ENCODE measurements around the gene USP25. TPM values are rescaled to one million over a fixed set of nuclear protein-coding genes. Genes with fewer than 3 reads are reported as not detected.

USP25 gene
- total and polyA plus RNA-seq, 12 donors, result 13.5 to 57.7 (median 45.9) TPM

DNA sequence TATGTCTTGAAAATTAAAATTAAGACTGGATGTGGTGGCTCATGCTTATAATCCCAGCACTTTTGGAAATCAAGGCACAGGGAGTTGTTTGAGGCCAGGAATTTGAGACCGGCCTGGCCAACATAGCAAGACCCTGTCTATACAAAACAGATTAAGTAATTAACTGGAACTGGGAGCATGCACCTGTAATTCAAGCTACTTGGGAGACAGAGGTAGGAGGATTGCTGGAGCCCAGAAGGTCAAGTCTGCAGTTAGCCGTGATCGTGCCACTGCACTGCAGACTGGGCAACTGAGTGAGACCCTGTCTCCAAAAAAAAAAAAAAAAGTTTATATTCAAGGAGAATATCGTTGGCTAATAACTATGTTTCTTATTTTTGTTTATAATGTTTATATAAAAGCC is 139.2 kb downstream of the USP25 start:
- no peaks in the 10 kb centered on the region for H3K27me3 ChIP-seq
- no peaks in the 10 kb centered on the region for H3K9me3 ChIP-seq
- TF ChIP-seq, protein P1, sequence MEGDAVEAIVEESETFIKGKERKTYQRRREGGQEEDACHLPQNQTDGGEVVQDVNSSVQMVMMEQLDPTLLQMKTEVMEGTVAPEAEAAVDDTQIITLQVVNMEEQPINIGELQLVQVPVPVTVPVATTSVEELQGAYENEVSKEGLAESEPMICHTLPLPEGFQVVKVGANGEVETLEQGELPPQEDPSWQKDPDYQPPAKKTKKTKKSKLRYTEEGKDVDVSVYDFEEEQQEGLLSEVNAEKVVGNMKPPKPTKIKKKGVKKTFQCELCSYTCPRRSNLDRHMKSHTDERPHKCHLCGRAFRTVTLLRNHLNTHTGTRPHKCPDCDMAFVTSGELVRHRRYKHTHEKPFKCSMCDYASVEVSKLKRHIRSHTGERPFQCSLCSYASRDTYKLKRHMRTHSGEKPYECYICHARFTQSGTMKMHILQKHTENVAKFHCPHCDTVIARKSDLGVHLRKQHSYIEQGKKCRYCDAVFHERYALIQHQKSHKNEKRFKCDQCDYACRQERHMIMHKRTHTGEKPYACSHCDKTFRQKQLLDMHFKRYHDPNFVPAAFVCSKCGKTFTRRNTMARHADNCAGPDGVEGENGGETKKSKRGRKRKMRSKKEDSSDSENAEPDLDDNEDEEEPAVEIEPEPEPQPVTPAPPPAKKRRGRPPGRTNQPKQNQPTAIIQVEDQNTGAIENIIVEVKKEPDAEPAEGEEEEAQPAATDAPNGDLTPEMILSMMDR (IDR thresholded peaks at IDR 0.05), result no peak
- ATAC-seq (no peak), DNase-seq (no peak)
- WGBS, 2 donors, result 98% methylated on average over 4 of the region's 4 CpGs
- intact Hi-C loops (cut with DNase I), result no loop called here
- H3K36me3 ChIP-seq, result peaks cover 0 to 99% (median 14%) of the 10 kb centered on the region in 9 donors
- no peak overlapping the region for H3K4me3 ChIP-seq
- H3K4me1 ChIP-seq, result no peaks in the 10 kb centered on the region
- H3K27ac ChIP-seq, result no peak overlapping the region

DNA sequence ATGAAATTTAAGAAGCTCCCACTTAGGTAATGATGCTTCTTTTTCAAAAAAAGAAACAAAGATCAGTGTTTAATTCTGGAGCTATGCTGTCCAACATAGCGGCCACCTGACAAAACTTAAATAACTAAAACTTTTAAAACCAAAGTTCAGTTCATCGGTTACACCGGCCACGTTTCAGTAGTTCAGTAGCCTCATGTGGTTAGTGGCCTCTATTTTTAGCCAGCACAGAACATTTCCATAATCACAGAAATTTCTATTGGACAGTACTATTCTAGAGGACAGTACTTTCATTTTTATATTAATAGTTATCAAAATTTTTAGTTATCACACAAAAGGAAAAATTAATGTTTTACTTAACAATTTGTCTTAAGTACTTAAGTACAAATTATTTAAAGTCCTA is 141.0 kb downstream of the USP25 start:
- no peaks in the 10 kb centered on the region for H3K4me1 ChIP-seq
- ATAC-seq (no peak), DNase-seq (no peak)
- intact Hi-C loops (cut with DNase I), result no loop called here
- H3K9me3 ChIP-seq, result no peaks in the 10 kb centered on the region
- no peak overlapping the region for H3K4me3 ChIP-seq
- H3K36me3 ChIP-seq, result peaks cover 0 to 100% (median 31%) of the 10 kb centered on the region in 9 donors
- no peak overlapping the region for H3K27ac ChIP-seq
- 88 to 89% methylated on average over 4 of the region's 4 CpGs for WGBS, 2 donors
- TF ChIP-seq, protein P1 (IDR thresholded peaks at IDR 0.05), result no peak
- H3K27me3 ChIP-seq, result no peaks in the 10 kb centered on the region

DNA sequence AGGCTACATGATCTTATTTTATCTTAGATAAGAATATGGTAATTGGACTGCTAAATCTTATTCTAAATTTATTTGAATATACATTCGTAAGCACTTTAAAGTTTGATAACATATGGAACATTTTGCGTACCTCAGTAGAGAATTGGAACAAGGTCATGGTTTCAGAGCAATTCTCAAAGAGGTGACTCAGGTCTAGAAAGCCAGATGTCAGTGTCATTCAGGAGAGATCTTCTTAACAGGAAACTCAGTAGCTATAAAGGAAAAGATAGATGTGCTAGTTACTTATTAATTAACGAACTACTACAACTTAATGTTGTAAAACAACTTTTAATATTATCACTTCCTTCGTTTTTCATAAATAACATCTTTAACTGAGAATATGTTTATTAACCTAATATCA is 142.5 kb downstream of the USP25 start:
- H3K27me3 ChIP-seq, result no peaks in the 10 kb centered on the region
- TF ChIP-seq, protein P1 (IDR thresholded peaks at IDR 0.05), result no peak
- WGBS, 2 donors, result 89 to 95% methylated on average over 4 of the region's 4 CpGs
- DNase-seq (no peak), ATAC-seq (no peak)
- peaks cover 0 to 100% (median 39%) of the 10 kb centered on the region in 9 donors for H3K36me3 ChIP-seq
- H3K4me3 ChIP-seq, result no peak overlapping the region
- intact Hi-C loops (cut with DNase I), result no loop called here
- no peaks in the 10 kb centered on the region for H3K4me1 ChIP-seq
- H3K27ac ChIP-seq, result no peak overlapping the region
- no peaks in the 10 kb centered on the region for H3K9me3 ChIP-seq

DNA sequence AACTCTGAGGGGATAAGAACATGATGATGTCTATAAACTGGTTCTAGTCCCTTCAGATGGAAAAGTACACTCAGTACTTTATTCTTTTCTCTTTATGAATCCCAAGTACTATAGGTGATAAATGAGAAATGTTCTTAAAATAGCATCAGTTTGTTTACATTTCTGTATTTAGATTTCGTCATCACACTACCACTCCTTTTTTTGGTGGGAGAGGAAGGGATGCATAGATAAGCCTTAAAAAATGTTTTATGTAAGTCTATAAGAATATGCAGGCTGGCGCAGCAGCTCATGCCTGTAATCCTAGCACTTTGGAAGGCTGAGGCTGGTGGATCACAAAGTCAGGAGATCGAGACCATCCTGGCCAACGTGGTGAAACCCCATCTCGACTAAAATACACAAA is 144.8 kb downstream of the USP25 start:
- no peaks in the 10 kb centered on the region for H3K9me3 ChIP-seq
- DNase-seq, result no peak
- H3K36me3 ChIP-seq, result peaks cover 0 to 100% (median 56%) of the 10 kb centered on the region in 9 donors
- no peaks in the 10 kb centered on the region for H3K4me1 ChIP-seq
- WGBS, 2 donors, result 93% methylated on average over 5 of the region's 5 CpGs
- no peak overlapping the region for H3K4me3 ChIP-seq
- no peak overlapping the region for H3K27ac ChIP-seq
- TF ChIP-seq, protein P1 (IDR thresholded peaks at IDR 0.05), result no peak
- ATAC-seq, result no peak
- H3K27me3 ChIP-seq, result no peaks in the 10 kb centered on the region
- intact Hi-C loops (cut with DNase I), result no loop called here

Measured in heart right ventricle (tissue), 16 donors.